ENCODE data around the gene KDM4F.

- TF ChIP-seq, protein P1, sequence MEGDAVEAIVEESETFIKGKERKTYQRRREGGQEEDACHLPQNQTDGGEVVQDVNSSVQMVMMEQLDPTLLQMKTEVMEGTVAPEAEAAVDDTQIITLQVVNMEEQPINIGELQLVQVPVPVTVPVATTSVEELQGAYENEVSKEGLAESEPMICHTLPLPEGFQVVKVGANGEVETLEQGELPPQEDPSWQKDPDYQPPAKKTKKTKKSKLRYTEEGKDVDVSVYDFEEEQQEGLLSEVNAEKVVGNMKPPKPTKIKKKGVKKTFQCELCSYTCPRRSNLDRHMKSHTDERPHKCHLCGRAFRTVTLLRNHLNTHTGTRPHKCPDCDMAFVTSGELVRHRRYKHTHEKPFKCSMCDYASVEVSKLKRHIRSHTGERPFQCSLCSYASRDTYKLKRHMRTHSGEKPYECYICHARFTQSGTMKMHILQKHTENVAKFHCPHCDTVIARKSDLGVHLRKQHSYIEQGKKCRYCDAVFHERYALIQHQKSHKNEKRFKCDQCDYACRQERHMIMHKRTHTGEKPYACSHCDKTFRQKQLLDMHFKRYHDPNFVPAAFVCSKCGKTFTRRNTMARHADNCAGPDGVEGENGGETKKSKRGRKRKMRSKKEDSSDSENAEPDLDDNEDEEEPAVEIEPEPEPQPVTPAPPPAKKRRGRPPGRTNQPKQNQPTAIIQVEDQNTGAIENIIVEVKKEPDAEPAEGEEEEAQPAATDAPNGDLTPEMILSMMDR (IDR thresholded peaks at IDR 0.05) = no peak
- TF ChIP-seq POLR2A (IDR thresholded peaks at IDR 0.05) = no peak
These were observed 3.4 kb upstream of the KDM4F start for GRCh38 chr11:95045812-95046211.
